PC-9 (cell line): Measurements from ENCODE around the gene SLC9A4.

Source experiments
- EZH2 ChIP-seq: fragments of 200-600 bp; sonication (generic); IDR thresholded peaks from 2 replicates; pipeline ENCODE4 v1.8.0; 2017; ENCODE audit warnings: antibody characterized with exemption, low read depth
- TF ChIP-seq, protein P1 (sequence below): fragments of 200-600 bp; sonication (generic); conservative IDR thresholded peaks from 2 replicates; pipeline ENCODE4 v1.6.1; 2017; ENCODE audit warnings: mixed run types, antibody characterized with exemption, mild to moderate bottlenecking, moderate library complexity

DNA sequence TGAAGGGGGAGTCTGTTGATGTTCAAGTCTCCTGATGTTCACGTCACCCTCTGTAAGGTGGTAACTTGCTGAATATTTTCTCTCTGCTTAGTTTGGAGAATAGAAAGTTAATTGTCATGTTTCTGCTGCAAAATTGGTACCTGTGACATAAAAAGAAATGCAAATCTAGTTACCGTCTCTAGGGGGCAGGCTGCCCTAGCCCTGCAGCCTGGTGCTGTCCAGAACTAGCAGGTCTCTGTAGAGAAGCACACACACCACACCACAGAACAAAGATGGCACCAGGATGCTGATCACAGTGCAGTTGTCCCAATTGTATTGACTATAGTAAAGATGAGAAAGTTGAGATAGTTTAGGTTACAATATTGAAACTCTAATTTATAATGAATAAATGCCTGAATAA lies 47.0 kb downstream of the SLC9A4 start:
- TF ChIP-seq, protein P1, sequence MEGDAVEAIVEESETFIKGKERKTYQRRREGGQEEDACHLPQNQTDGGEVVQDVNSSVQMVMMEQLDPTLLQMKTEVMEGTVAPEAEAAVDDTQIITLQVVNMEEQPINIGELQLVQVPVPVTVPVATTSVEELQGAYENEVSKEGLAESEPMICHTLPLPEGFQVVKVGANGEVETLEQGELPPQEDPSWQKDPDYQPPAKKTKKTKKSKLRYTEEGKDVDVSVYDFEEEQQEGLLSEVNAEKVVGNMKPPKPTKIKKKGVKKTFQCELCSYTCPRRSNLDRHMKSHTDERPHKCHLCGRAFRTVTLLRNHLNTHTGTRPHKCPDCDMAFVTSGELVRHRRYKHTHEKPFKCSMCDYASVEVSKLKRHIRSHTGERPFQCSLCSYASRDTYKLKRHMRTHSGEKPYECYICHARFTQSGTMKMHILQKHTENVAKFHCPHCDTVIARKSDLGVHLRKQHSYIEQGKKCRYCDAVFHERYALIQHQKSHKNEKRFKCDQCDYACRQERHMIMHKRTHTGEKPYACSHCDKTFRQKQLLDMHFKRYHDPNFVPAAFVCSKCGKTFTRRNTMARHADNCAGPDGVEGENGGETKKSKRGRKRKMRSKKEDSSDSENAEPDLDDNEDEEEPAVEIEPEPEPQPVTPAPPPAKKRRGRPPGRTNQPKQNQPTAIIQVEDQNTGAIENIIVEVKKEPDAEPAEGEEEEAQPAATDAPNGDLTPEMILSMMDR, result peak; percentile 63
- no peak for TF ChIP-seq EZH2
